ENCODE results near the gene USP43.

Gene USP43

DNA sequence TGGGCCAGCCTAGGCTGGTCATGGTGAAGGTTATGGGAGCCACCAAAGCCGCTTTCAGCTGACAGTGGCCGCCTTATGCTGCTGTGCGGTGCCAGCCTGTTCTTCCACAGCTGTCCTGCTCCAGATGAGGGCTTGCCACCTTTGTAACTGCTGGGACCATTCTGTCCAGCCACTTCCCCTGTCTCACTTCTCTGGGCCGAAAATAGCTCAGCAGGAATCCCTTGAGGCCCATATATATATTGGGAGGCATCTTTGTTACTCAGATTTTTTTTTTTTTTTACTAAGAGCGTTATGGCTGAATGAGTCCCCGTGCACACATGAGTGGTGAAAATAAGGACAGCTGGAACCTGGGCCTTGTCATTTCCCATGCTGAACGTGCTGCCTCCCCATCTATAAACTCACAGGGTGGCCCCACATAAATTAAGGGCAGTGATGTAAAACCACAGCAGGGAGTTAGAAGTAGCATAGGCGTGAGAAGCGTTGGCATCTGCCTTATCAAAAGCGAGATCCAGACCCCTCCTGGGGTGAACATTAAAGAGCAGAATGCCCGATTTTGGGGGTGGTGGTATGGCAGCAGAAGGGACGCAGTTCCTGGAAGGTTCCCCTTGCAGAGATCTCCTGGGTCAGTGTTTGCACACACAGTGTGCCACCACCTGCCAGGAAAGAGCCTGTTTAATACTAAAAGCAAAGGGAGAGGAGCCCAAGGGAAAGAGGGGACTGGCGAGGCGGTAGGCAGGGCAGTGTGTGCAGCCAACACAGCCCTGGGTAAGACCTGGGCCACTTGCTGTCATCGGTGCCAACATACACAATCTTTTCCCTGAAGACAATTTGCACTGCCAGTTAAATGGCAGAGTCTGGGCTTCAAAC, 57.8 kb downstream of the USP43 start:
- DNase-seq (ENCODE audit: low read depth in 2 of 2, low spot score in 1 of 2): no peak

DNA sequence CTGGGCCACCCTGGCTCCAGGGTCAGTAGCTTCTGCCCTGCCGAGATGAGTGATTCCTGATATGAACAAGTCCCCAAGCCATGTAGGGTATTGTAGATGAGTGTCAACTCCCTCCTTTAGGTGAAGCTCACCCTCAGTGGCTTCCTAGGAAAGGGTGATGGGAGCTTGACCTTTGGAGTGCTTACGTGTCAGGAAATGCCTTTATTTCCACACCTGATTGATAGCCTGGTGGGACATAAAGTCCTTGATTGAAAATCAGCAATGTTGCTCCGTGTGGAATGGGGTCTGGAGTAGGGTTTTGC, 58.4 kb downstream of the USP43 start:
- no peak for DNase-seq (ENCODE audit: low read depth in 2 of 2, low spot score in 1 of 2)

GRCh38 chr17:9705745-9706144, 60.4 kb downstream of the USP43 start:
- no peak for DNase-seq (ENCODE audit: low read depth in 2 of 2, low spot score in 1 of 2)

DNA sequence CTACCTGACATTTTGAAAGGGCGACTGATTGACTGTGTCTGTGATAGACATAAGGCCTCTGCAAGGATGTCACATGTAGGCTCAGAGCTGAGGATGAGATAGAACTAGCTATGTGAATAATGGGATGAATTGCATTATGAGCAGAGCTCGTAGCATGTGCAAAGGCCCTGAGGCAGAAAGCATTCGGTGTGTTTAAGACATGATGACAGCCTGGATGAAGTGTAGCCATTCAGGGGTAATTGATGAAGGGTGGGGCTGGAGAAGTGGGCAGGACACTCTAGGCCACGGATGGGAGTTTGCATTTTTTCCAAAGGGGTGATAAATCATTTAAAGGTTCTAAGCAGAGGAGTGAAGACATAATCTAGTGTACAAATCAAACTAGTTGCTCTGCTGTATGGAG, 62.6 kb downstream of the USP43 start:
- DNase-seq (ENCODE audit: low read depth in 2 of 2, low spot score in 1 of 2): no peak

- no peak for DNase-seq (ENCODE audit: low read depth in 2 of 2, low spot score in 1 of 2)
Observed at GRCh38 chr17:9714801-9715200, 69.5 kb downstream of the USP43 start.

DNA sequence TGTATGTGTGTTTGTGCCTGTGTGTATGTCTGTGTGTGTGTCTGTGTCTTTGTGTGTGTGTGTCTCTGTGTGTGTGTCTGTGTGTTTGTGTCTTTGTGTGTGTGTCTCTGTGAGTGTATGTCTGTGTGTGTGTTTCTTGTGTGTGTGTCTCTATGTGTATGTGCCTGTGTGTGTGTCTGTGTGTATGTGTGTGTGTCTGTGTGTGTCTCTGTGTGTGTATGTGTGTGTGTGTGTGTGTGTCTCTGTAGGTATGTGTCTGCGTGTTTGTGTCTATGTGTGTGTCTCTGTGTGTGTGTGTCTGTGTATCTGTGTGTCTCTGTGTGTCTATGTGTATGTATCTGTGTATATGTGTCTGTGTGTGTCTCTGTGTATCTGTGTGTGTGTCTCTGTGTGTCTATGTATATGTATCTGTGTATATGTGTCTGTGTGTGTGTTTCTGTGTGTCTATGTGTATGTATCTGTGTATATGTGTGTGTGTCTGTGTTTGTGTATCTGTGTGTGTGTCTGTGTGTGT, 70.2 kb downstream of the USP43 start:
- no peak for DNase-seq (ENCODE audit: low read depth in 2 of 2, low spot score in 1 of 2)

DNA sequence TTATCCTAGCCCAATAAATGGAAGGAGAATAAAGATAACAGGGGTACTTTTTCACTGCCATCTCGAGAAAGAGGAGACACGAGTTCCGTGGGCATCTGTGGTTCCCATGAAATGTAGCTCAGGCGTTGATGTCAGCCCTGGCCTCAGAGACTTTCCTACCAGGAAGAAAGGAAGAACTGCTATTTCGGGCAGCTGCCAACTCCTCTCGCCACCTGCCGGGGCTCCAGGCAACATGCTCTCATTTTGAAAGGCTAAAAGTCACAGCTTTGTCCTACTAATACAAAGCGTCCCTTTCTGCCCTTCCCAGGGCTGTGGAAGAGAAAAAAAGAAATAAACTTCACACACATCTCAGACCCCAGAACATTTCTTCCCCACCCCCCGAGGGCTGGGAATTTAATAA, 80.3 kb downstream of the USP43 start:
- DNase-seq (ENCODE audit: low read depth in 2 of 2, low spot score in 1 of 2): no peak

- DNase-seq (ENCODE audit: low read depth in 2 of 2, low spot score in 1 of 2): no peak
Observed at GRCh38 chr17:9726291-9726690, 81.0 kb downstream of the USP43 start.

DNA sequence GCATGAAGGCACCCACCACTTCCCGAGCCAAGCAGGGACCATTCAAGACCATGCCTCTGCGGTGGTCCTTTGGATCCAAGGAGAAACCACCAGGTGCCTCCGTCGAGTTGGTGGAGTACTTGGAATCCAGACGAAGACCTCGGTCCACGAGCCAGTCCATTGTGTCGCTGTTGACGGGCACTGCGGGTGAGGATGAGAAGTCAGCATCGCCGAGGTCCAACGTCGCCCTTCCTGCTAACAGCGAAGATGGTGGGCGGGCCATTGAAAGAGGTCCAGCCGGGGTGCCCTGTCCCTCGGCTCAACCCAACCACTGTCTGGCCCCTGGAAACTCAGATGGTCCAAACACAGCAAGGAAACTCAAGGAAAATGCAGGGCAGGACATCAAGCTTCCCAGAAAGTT, 82.7 kb downstream of the USP43 start:
- DNase-seq (ENCODE audit: low read depth in 2 of 2, low spot score in 1 of 2): no peak

DNA sequence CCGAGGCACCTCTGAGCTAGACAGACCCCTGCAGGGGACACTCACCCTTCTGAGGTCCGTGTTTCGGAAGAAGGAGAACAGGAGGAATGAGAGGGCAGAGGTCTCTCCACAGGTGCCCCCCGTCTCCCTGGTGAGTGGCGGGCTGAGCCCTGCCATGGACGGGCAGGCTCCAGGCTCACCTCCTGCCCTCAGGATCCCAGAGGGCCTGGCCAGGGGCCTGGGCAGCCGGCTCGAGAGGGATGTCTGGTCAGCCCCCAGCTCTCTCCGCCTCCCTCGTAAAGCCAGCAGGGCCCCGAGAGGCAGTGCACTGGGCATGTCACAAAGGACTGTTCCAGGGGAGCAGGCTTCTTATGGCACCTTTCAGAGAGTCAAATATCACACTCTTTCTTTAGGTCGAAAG, 83.2 kb downstream of the USP43 start:
- no peak for DNase-seq (ENCODE audit: low read depth in 2 of 2, low spot score in 1 of 2)

- DNase-seq (ENCODE audit: low read depth in 2 of 2, low spot score in 1 of 2): no peak
Observed at GRCh38 chr17:9729034-9729650, 83.8 kb downstream of the USP43 start.

DNA sequence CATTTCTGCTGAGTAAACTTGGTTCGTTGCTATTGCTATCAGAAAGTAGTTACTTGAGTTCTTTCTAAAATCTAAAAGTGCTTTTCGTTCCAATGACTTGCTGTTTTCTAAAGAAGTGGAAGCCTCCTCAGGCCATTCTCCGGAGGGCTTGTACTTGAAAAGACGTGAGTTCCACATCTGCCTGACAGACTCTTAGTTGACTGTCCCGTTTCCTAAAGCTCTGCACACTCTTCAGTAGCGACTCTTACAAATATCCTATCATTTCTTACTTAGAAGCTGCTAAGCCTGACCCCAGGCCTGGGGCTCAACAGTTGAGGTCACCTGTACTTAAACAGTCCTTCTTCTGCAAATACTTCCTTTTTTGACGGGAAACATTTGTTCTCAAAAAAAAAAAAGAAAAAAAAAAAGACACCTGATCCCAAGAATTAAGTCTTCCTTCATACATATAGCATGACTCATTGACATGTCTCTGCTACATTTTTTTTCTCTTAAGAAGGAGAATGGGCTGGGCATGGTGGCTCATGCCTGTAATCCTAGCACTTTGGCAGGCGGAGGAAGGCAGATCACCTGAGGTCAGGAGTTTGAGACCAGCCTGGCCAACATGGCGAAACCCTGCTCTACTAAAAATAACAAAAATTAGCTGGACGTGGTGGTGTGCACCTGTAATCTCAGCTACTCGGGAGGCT, 84.6 kb downstream of the USP43 start:
- DNase-seq (ENCODE audit: low read depth in 2 of 2, low spot score in 1 of 2): no peak

DNA sequence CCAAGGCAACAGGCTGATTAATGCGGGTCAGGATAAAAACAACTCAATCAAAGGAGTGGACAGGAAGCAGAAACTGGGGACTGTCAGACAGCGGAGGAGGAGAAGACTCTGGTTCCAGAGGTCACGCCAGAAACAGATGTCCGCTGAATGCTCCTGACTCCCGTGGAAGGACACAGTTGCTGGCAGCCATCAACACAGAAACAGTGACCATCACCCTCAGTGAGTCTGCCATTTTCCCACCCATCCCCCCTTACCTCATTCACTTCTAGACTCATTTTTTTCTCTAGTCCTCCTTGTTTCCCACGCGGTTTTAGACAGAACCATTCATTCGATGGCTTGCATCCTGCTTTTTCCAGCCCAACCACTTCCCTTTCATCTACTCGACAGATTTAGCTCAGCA, 105.2 kb downstream of the USP43 start:
- no peak for DNase-seq (ENCODE audit: low read depth in 2 of 2, low spot score in 1 of 2)

DNA sequence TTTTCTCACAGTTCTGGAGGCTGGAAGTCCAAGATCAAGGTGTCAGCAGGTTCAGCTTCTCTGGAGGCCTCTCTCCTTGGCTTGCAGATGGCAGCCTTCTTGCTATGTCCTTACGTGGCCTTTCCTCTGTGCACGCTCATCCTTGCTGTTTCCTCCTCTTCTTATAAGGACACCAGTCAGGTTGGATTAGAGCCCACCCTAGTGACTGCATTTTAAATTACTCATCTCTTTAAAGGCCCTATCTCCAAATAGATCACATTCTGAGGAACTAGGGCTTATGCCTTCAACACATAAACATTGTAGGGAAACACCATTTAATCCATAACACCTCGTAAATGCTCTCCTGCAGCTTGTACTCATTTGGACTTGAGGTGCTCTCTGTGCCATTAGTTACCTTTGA, 109.8 kb downstream of the USP43 start:
- DNase-seq (ENCODE audit: low read depth in 2 of 2, low spot score in 1 of 2): no peak

DNA sequence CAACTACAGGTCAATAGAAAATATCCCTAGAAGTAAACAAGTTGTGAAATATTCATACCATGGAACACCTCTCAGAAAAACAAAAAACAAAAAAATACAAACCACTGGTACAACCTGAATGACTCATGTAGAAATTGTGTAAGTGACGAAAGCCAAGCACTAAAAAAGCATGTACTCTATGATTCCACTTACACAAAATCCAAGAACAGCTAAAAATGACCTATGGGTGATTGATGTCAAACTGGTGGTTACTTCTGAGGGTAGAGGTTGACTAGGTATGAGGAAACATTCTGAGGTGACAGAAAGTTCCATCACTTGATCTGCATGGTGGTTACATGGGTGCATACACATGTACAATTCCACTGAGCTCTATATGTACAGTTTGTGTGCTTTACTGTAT, 114.9 kb downstream of the USP43 start:
- no peak for DNase-seq (ENCODE audit: low read depth in 2 of 2, low spot score in 1 of 2)

- DNase-seq (ENCODE audit: low read depth in 2 of 2, low spot score in 1 of 2): no peak
Observed at GRCh38 chr17:9763643-9764042, 118.3 kb downstream of the USP43 start.

DNA sequence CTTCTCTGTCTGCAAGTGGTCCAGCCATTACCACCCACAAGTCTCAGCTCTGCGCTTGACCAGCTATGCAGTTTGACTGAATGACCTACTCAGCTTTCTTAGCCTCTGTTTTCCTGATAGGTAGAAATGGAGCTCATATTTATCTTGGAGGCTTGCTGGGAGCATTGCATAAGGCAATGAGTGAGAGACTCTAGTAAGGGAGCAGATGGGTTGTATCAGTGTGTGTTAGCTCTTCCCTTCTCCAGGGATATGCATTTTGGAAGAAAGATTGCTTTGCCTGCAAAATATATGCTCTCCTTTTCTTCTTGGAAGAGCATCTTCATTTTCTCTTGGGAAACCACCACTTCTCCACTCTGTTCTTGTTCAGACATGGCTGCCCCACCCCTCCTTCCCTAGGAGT, 120.0 kb downstream of the USP43 start:
- no peak for DNase-seq (ENCODE audit: low read depth in 2 of 2, low spot score in 1 of 2)

- DNase-seq (ENCODE audit: low read depth in 2 of 2, low spot score in 1 of 2): no peak
Observed at GRCh38 chr17:9766970-9767369, 121.7 kb downstream of the USP43 start.

- no peak for DNase-seq (ENCODE audit: low read depth in 2 of 2, low spot score in 1 of 2)
Observed at GRCh38 chr17:9767432-9767991, 122.2 kb downstream of the USP43 start.

GRCh38 chr17:9768381-9768934, 123.1 kb downstream of the USP43 start:
- no peak for DNase-seq (ENCODE audit: low read depth in 2 of 2, low spot score in 1 of 2)

GRCh38 chr17:9769036-9769695, 123.8 kb downstream of the USP43 start:
- no peak for DNase-seq (ENCODE audit: low read depth in 2 of 2, low spot score in 1 of 2)

Data from stimulated activated CD8-positive, alpha-beta memory T cell treated with anti-CD3 and anti-CD28 coated beads, Interleukin-4, amount 100 ng/mL, for 1 hour (primary cell).